Thoracic aorta (tissue), 2 donors: ENCODE measurements around the gene KRT80. TPM values are rescaled to one million over a fixed set of nuclear protein-coding genes. Genes with fewer than 3 reads are reported as not detected.
A peak's percentile ranks its signal among the peaks of the same experiment; 100 is the strongest.
"Not testable (repeated sequence)": the region's sequence is repeated elsewhere in the genome, so short reads cannot be mapped to it uniquely, and the experiment has no call there.

Source experiments
- ATAC-seq: fragments of 150-250 bp; one replicate; pipeline ENCODE4 v1.8.0; 2017; ENCODE audit warnings: low read depth; ENCODE audit not compliant: insufficient number of reproducible peaks, low FRiP score
- DNase-seq: peaks from one replicate; pipeline ENCODE4 v3.0.0-alpha.2; 2020; ENCODE audit warnings: low spot score
- H3K27ac ChIP-seq, 2 donors: fragments of 200-600 bp; sonication (generic); 1 replicate in 1 of 2; 2 replicates in 1 of 2; pipeline ENCODE4 v1.5.1; 2016; ENCODE audit warnings: mild to moderate bottlenecking in 2 of 2, moderate library complexity in 2 of 2
- H3K27me3 ChIP-seq: fragments of 200-600 bp; sonication (generic); replicated peaks from 2 replicates; pipeline ENCODE4 v1.6.0; 2016; ENCODE audit warnings: mild to moderate bottlenecking; ENCODE audit not compliant: insufficient read depth
- H3K36me3 ChIP-seq: fragments of 200-600 bp; sonication (generic); one replicate; pipeline ENCODE4 v1.5.1; 2016
- H3K4me1 ChIP-seq, 2 donors: fragments of 200-600 bp; sonication (generic); 1 replicate in 1 of 2; 2 replicates in 1 of 2; pipeline versions ENCODE4 v1.5.1 to v1.6.0; 2016; ENCODE audit warnings: low read depth in 2 of 2, mild to moderate bottlenecking in 1 of 2; ENCODE audit not compliant: control insufficient read depth in 1 of 2
- H3K4me3 ChIP-seq: fragments of 200-600 bp; sonication (generic); 2 replicates; pipeline ENCODE4 v1.5.1; 2016; ENCODE audit warnings: mild to moderate bottlenecking
- H3K9me3 ChIP-seq: fragments of 200-600 bp; sonication (generic); 2 replicates; pipeline ENCODE4 v1.5.1; 2016
- CTCF ChIP-seq: fragments of 200-600 bp; sonication (generic); IDR thresholded peaks from one replicate; pipeline ENCODE4 v1.5.1; 2019; ENCODE audit warnings: antibody characterized with exemption
- total RNA-seq, 2 donors: library from RNA; depleted of rRNA; stranded (reverse); fragments of >200 nt; gene quantifications; one replicate each; pipeline versions ENCODE4 v1.1.0 to v1.2.3, GENCODE V29; 2016

KRT80 gene
- under 1 TPM; 0.21 to 0.41 TPM for total RNA-seq

- H3K4me3 ChIP-seq, result no peak within 1 kb of the TSS
- ATAC-seq (peak; percentile 94), DNase-seq (peak; percentile 81)
- no peaks in the 10 kb centered on the region for H3K36me3 ChIP-seq
- peaks cover 41 to 65% of the 10 kb centered on the region in 2 donors for H3K4me1 ChIP-seq
- H3K9me3 ChIP-seq, result no peaks in the 10 kb centered on the region
- no peaks in the 10 kb centered on the region for H3K27me3 ChIP-seq
- TF ChIP-seq CTCF, result no peak
- peak within 1 kb of the TSS; percentile 56 to 60 for H3K27ac ChIP-seq
Observed at GRCh38 chr12:52191841-52192791, at the start of gene KRT80. Gene KRT80 (minus strand): TSS chr12:52192014. CDS start chr12:52191902, 112 bp downstream.

- H3K4me3 ChIP-seq, result no peak overlapping the region
- H3K4me1 ChIP-seq, result peaks cover 20 to 26% of the 10 kb centered on the region in 2 donors
- ATAC-seq (no peak), DNase-seq (no peak)
- H3K27ac ChIP-seq, result no peak overlapping the region
- no peaks in the 10 kb centered on the region for H3K9me3 ChIP-seq
- H3K27me3 ChIP-seq, result no peaks in the 10 kb centered on the region
- H3K36me3 ChIP-seq, result no peaks in the 10 kb centered on the region
- TF ChIP-seq CTCF, result no peak
Observed at GRCh38 chr12:52241205-52241842, 49.5 kb upstream of the KRT80 start.

- H3K27ac ChIP-seq, H3K9me3 ChIP-seq, H3K27me3 ChIP-seq, H3K4me3 ChIP-seq, DNase-seq, ATAC-seq, H3K36me3 ChIP-seq: not testable (repeated sequence)
- H3K4me1 ChIP-seq, result peaks cover 19 to 23% of the 10 kb centered on the region in 2 donors
Observed at GRCh38 chr12:52240247-52240646, 48.4 kb upstream of the KRT80 start.

- no peaks in the 10 kb centered on the region for H3K9me3 ChIP-seq
- DNase-seq (no peak), ATAC-seq (no peak)
- H3K36me3 ChIP-seq, result no peaks in the 10 kb centered on the region
- peaks cover 18 to 22% of the 10 kb centered on the region in 2 donors for H3K4me1 ChIP-seq
- no peak overlapping the region for H3K4me3 ChIP-seq
- no peak overlapping the region for H3K27ac ChIP-seq
- no peak for TF ChIP-seq CTCF
- H3K27me3 ChIP-seq, result no peaks in the 10 kb centered on the region
Observed at GRCh38 chr12:52239767-52240166, 48.0 kb upstream of the KRT80 start.

GRCh38 chr12:52238916-52239646, 47.3 kb upstream of the KRT80 start:
- Histone ChIP-seq H3K9me3 (no peaks in the 10 kb centered on the region), H3K36me3 (no peaks in the 10 kb centered on the region), H3K4me3 (no peak overlapping the region), H3K27ac (no peak overlapping the region), H3K27me3 (no peaks in the 10 kb centered on the region), H3K4me1 (peaks cover 11 to 15% of the 10 kb centered on the region in 2 donors)
- ATAC-seq, result no peak
- DNase-seq, result no peak
- no peak for TF ChIP-seq CTCF
